PC-9 (cell line): ENCODE data around the gene DGLUCY. TPM values are rescaled to one million over a fixed set of nuclear protein-coding genes. Genes with fewer than 3 reads are reported as not detected.

Experiments used
- BruUV-seq: library from RNA; stranded (reverse); fragments of 400-500 nt; replicated peaks from 2 replicates; lab custom pipeline; 2021; lab: Mats Ljungman, UMichigan
- CTCF ChIA-PET: fragments of 300-600 bp; sonication (Branson Sonifier 250); formaldehyde crosslinking; loops from one replicate; lab custom pipeline; 2022; ENCODE audit warnings: antibody characterized with exemption; lab: Charles Lee
- POLR2A ChIA-PET: fragments of 300-600 bp; sonication (Branson Sonifier 250); formaldehyde crosslinking; loops from one replicate; lab custom pipeline; 2022; ENCODE audit warnings: antibody characterized with exemption; ENCODE audit not compliant: unreplicated experiment; lab: Charles Lee
- DNase-seq, 2 experiments: peaks; one replicate each; pipeline versions ENCODE4 v3.0.0 to v3.0.0-alpha.2; 2015 to 2022; ENCODE audit warnings: mixed read lengths in 1 of 2
- H2AFZ ChIP-seq: fragments of 200-600 bp; sonication (generic); 2 replicates; pipeline ENCODE4 v1.8.1; 2017; ENCODE audit warnings: antibody characterized with exemption
- H3F3A ChIP-seq: fragments of 200-600 bp; sonication (generic); 2 replicates; pipeline ENCODE4 v1.8.1; 2017; ENCODE audit warnings: antibody characterized with exemption, mild to moderate bottlenecking, low read depth; ENCODE audit not compliant: insufficient read depth
- H3K27ac ChIP-seq: fragments of 200-600 bp; sonication (generic); 2 replicates; pipeline ENCODE4 v1.6.1; 2016; ENCODE audit warnings: mixed run types
- H3K27me3 ChIP-seq: fragments of 200-600 bp; sonication (generic); 2 replicates; pipeline ENCODE4 v1.6.1; 2016; ENCODE audit warnings: low read depth, mixed run types; ENCODE audit not compliant: insufficient read depth
- H3K36me3 ChIP-seq: fragments of 200-600 bp; sonication (generic); 2 replicates; pipeline ENCODE4 v1.6.1; 2016; ENCODE audit warnings: low read depth, mixed run types
- H3K4me1 ChIP-seq: fragments of 200-600 bp; sonication (generic); replicated peaks from 2 replicates; pipeline ENCODE4 v1.6.1; 2016; ENCODE audit warnings: mixed run types; ENCODE audit not compliant: insufficient read depth
- H3K4me2 ChIP-seq: fragments of 200-600 bp; sonication (generic); 2 replicates; pipeline ENCODE4 v1.6.1; 2017; ENCODE audit warnings: mixed run types
- H3K4me3 ChIP-seq: fragments of 200-600 bp; sonication (generic); 2 replicates; pipeline ENCODE4 v1.6.1; 2016; ENCODE audit warnings: mixed run types
- H3K79me2 ChIP-seq: fragments of 200-600 bp; sonication (generic); 2 replicates; pipeline ENCODE4 v1.6.1; 2017; ENCODE audit warnings: low read depth, mixed run types
- H3K9me2 ChIP-seq: fragments of 200-600 bp; sonication (generic); 2 replicates; pipeline ENCODE4 v1.8.1; 2017; ENCODE audit warnings: mild to moderate bottlenecking; ENCODE audit not compliant: insufficient read depth
- H3K9me3 ChIP-seq: fragments of 200-600 bp; sonication (generic); 2 replicates; pipeline ENCODE4 v1.8.1; 2016; ENCODE audit warnings: low read depth; ENCODE audit not compliant: insufficient read depth
- H4K20me1 ChIP-seq: fragments of 200-600 bp; sonication (generic); 2 replicates; pipeline ENCODE4 v1.8.1; 2017; ENCODE audit not compliant: insufficient read depth
- EZH2 ChIP-seq: fragments of 200-600 bp; sonication (generic); IDR thresholded peaks from 2 replicates; pipeline ENCODE4 v1.8.0; 2017; ENCODE audit warnings: antibody characterized with exemption, low read depth
- intact Hi-C: fragments of 100-400 bp; cut with micrococcal nuclease; formaldehyde crosslinking; loops from one replicate; pipeline ENCODE4 v1.10.0; 2022; ENCODE audit not compliant: unreplicated experiment
- total RNA-seq: library from RNA; stranded (reverse); gene quantifications from 2 replicates; pipeline ENCODE4 v1.2.3, GENCODE V29; 2021
- TF ChIP-seq, protein P1 (sequence below): fragments of 200-600 bp; sonication (generic); conservative IDR thresholded peaks from 2 replicates; pipeline ENCODE4 v1.6.1; 2017; ENCODE audit warnings: mixed run types, antibody characterized with exemption, mild to moderate bottlenecking, moderate library complexity

The DGLUCY gene
- total RNA-seq, 1 experiment from 2014 or later = 15.9 TPM

DNA sequence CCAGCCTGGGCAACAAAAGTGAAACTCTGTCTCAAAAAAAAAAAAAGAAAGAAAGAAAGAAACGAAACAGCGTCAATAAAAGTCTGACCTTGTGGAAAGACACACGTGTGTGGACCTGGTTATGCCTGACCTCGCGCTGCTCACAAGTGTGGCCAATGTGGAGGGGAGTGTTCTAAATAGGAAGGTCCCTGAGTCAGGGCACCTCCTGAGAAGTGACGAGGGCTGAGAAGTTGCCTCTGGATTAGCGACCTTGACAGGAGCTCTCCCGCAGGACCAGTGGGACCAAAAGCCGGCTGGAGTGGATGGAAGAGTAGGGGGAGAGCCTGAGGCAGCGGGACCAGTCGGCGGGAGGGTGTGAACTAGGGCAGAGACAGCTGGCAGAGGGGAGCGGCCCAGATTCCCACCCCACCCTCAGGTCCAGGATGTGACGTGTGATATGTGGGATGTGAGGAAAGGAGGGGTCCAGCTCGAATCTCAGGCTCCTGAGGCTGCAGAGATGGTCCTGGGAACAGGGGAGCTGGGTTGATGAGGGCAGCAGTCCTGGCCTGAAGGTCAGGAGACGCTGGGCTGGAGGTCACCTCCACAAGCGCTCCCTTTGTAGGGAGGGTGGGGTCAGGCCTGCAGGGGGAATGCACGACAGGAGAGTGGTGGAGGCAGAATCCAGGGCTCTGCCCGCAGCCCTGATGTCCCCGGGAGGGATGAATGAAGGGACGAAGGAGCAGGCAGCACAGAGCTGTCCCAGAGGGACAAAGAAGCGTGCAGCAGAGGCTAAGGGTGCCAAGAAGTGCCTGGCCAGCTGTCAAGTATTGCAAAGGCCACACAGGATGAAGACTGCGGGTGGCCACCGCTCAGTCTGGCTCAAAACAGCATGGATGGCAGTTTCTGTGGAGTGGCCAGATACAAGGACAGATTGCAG lies 155.5 kb downstream of the DGLUCY start:
- Histone ChIP-seq H3K4me2 (no peak overlapping the region), H3K4me3 (no peak overlapping the region), H3K9me2 (no peaks in the 10 kb centered on the region), H3K79me2 (no peaks in the 10 kb centered on the region), H3K36me3 (no peaks in the 10 kb centered on the region), H3F3A (no peaks in the 10 kb centered on the region), H3K9me3 (no peaks in the 10 kb centered on the region), H3K27ac (no peak overlapping the region), H3K27me3 (no peaks in the 10 kb centered on the region), H3K4me1 (no peaks in the 10 kb centered on the region), H2AFZ (no peak overlapping the region), H4K20me1 (no peaks in the 10 kb centered on the region)
- intact Hi-C loops = no loop called here
- no peak for TF ChIP-seq EZH2
- TF ChIP-seq, protein P1, sequence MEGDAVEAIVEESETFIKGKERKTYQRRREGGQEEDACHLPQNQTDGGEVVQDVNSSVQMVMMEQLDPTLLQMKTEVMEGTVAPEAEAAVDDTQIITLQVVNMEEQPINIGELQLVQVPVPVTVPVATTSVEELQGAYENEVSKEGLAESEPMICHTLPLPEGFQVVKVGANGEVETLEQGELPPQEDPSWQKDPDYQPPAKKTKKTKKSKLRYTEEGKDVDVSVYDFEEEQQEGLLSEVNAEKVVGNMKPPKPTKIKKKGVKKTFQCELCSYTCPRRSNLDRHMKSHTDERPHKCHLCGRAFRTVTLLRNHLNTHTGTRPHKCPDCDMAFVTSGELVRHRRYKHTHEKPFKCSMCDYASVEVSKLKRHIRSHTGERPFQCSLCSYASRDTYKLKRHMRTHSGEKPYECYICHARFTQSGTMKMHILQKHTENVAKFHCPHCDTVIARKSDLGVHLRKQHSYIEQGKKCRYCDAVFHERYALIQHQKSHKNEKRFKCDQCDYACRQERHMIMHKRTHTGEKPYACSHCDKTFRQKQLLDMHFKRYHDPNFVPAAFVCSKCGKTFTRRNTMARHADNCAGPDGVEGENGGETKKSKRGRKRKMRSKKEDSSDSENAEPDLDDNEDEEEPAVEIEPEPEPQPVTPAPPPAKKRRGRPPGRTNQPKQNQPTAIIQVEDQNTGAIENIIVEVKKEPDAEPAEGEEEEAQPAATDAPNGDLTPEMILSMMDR = no peak
- DNase-seq = no peak
- BruUV-seq = no TSS peak
- CTCF ChIA-PET = no interaction called here
- POLR2A ChIA-PET = no interaction called here

DNA sequence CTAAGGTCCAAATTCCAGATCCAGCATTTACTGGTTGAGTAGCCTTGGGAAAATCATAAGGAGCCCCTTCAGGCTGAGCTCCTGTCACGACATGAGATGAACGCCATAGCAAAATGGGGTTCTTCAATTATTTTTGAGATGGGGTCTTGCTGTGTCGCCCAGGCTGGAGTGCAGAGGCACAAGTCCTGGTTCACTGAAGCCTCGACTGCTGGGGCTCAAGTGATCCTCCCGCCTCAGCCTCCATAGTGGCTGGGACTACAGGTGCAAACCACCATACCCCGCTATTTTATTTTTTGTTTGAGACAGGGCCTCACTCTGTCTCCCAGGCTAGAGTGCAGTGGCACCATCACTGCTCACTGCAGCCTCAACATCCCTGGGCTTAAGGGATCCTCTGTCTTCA lies 156.3 kb downstream of the DGLUCY start:
- POLR2A ChIA-PET = no interaction called here
- BruUV-seq = no TSS peak

DNA sequence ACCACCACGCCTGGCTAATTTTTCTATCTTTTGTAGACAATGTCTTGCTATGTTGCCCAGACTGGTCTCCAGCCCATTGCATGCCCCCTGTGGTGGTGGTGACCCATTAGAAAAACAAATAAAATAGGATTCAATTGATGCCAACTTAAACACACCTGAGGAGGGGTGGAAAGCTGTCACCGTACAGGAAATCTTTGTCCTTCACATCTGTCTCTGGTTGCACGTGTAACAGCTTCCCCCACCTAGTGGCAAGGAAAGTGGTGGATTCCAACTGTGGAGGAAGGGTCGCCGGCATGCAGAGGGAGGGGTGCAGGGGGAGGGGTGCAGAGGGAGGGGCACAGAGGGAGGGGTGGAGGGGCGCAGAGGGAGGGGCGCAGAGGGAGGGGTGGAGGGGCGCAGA lies 156.7 kb downstream of the DGLUCY start:
- POLR2A ChIA-PET = no interaction called here
- BruUV-seq = no TSS peak

More for the DNA sequence above, 156.3 kb downstream of the DGLUCY start:
- TF ChIP-seq, protein P1 = no peak
- no peak for TF ChIP-seq EZH2
- H3K27me3 ChIP-seq = no peaks in the 10 kb centered on the region
- no peaks in the 10 kb centered on the region for H3K79me2 ChIP-seq
- no peaks in the 10 kb centered on the region for H3K9me3 ChIP-seq
- H3K4me1 ChIP-seq = no peaks in the 10 kb centered on the region
- CTCF ChIA-PET = no interaction called here
- intact Hi-C loops = no loop called here
- no peak overlapping the region for H3K27ac ChIP-seq
- no peaks in the 10 kb centered on the region for H4K20me1 ChIP-seq
- DNase-seq = no peak
- H3F3A ChIP-seq = no peaks in the 10 kb centered on the region
- no peak overlapping the region for H2AFZ ChIP-seq
- H3K4me3 ChIP-seq = no peak overlapping the region
- H3K4me2 ChIP-seq = no peak overlapping the region
- no peaks in the 10 kb centered on the region for H3K36me3 ChIP-seq
- H3K9me2 ChIP-seq = no peaks in the 10 kb centered on the region

More for the DNA sequence above, 156.7 kb downstream of the DGLUCY start:
- no peaks in the 10 kb centered on the region for H3K36me3 ChIP-seq
- H3K4me3 ChIP-seq = no peak overlapping the region
- intact Hi-C loops = no loop called here
- H3K4me1 ChIP-seq = no peaks in the 10 kb centered on the region
- H3K27ac ChIP-seq = no peak overlapping the region
- H2AFZ ChIP-seq = no peak overlapping the region
- H3K4me2 ChIP-seq = no peak overlapping the region
- no peaks in the 10 kb centered on the region for H3K27me3 ChIP-seq
- H3K9me2 ChIP-seq = no peaks in the 10 kb centered on the region
- H3K79me2 ChIP-seq = no peaks in the 10 kb centered on the region
- DNase-seq = no peak
- no peaks in the 10 kb centered on the region for H3K9me3 ChIP-seq
- CTCF ChIA-PET = no interaction called here
- no peaks in the 10 kb centered on the region for H3F3A ChIP-seq
- no peak for TF ChIP-seq EZH2
- TF ChIP-seq, protein P1 = no peak
- no peaks in the 10 kb centered on the region for H4K20me1 ChIP-seq
